GM21390 (cell line): ENCODE measurements around the gene SBF1.
"Not testable (repeated sequence)": the region's sequence is repeated elsewhere in the genome, so short reads cannot be mapped to it uniquely, and the experiment has no call there.

Experiments
- ATAC-seq: cut with Tn5 transposase; IDR thresholded peaks from one replicate; pipeline ENCODE4 v1.9.1; 2021; ENCODE audit not compliant: unreplicated experiment

Gene SBF1, protein sequence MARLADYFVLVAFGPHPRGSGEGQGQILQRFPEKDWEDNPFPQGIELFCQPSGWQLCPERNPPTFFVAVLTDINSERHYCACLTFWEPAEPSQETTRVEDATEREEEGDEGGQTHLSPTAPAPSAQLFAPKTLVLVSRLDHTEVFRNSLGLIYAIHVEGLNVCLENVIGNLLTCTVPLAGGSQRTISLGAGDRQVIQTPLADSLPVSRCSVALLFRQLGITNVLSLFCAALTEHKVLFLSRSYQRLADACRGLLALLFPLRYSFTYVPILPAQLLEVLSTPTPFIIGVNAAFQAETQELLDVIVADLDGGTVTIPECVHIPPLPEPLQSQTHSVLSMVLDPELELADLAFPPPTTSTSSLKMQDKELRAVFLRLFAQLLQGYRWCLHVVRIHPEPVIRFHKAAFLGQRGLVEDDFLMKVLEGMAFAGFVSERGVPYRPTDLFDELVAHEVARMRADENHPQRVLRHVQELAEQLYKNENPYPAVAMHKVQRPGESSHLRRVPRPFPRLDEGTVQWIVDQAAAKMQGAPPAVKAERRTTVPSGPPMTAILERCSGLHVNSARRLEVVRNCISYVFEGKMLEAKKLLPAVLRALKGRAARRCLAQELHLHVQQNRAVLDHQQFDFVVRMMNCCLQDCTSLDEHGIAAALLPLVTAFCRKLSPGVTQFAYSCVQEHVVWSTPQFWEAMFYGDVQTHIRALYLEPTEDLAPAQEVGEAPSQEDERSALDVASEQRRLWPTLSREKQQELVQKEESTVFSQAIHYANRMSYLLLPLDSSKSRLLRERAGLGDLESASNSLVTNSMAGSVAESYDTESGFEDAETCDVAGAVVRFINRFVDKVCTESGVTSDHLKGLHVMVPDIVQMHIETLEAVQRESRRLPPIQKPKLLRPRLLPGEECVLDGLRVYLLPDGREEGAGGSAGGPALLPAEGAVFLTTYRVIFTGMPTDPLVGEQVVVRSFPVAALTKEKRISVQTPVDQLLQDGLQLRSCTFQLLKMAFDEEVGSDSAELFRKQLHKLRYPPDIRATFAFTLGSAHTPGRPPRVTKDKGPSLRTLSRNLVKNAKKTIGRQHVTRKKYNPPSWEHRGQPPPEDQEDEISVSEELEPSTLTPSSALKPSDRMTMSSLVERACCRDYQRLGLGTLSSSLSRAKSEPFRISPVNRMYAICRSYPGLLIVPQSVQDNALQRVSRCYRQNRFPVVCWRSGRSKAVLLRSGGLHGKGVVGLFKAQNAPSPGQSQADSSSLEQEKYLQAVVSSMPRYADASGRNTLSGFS (N-terminal part only)

DNA sequence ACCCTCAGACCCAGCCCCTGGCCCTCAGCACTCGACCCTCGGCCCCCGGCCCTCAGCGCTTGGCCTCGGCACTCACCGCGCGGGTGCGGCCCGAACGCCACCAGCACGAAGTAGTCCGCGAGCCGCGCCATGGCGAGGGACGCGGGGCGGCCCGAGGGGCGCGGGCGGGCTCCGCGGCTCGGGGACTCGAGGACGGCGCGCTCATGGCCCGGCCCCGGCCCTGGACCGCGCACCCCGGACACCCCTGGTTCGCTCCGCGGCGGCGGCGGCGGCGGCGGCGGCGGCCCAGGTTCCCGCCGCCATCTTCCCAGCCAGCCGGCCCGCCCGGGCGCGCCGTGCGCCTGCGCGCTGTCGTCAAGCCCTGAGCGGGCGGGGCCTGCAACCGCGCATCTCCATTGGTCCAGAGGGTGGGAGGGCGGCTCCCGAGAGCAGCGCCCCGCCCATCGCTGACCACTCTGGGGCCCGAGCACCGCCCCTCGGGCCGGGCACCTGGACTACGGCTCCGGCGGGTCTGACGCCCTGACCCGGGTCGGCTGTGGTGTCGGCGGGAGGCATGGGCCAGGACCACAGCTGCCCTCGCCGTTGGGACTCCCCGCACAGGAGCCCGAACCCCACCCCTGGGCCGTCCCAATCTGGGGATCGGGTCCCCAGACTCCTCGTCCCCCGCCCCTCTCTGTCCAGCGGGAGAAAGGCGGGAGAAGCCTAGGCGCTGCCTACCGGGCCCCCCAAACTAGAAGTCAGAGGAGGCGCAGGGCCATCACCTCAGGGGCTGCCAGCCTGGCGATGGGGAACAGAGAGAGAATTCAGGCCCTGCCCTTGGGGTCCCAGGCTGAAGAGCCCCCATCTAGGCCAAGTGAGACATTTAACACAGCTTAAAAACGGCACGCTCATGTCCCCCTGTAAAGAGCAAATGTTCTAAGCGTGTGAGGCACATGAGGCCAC, at the start of gene SBF1:
TSS of gene SBF1 (minus strand) at position 326 of the 942 bp plus-strand sequence. CDS start at position 131, 195 bp downstream.
- ATAC-seq = peak; percentile 52

DNA sequence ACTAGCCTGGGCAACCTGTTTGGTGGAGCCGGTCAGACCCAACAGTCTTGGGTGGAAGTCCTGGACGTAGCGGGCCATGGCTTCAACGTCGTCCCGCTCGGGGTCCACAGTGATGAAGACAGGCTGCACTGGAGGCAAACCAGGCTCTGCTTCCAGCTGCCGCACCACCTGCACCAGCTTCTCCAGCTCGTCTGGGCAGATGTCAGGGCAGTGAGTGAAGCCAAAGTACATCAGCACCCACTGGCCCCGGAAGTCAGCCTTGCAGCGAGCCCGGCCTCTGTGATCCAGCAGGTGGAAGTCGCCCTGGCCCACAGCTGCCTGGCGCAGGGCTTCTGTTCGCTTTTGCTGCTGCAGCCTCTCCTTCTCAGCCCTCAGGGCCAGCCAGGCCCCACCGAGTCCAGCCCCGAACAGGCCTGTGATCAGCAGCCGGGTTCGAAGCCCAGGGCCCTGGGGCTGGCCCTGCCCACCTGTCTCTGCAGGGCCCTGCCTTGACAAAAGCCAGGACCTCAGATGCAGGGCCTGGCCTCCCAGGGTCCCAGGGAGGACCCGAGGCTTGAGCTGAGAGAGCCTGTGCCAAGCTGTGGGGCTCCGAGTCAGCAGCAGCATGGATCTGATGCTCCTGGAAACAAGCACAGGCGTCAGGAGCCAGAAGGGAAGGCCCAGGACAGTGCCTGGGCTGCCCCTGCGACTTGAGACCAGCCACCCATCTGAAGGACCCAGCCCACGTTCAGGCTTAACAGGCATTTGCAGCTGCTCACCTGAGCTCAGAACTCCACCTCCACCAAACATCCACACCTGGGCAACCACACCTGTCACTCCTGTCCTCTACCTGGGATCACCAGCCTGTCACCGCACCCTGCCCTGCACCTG, 49.2 kb upstream of the SBF1 start:
- ATAC-seq = no peak

DNA sequence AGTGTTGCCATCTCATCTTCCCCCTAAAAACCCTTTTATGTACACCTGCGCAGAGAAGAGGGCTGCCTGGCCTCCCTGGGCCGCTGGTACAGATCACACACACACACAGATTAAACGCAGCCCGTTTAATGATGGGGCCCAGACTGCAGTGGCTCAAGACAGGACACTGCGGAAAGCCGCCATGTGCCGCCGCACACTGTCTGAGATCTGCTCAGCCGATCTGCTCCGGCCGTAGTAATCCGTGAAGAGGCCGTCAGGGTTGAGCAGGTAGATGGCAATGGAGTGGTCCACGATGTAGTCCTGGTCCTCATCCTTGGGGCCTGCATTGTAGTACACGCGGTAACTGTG, 48.6 kb upstream of the SBF1 start:
- no peak for ATAC-seq

DNA sequence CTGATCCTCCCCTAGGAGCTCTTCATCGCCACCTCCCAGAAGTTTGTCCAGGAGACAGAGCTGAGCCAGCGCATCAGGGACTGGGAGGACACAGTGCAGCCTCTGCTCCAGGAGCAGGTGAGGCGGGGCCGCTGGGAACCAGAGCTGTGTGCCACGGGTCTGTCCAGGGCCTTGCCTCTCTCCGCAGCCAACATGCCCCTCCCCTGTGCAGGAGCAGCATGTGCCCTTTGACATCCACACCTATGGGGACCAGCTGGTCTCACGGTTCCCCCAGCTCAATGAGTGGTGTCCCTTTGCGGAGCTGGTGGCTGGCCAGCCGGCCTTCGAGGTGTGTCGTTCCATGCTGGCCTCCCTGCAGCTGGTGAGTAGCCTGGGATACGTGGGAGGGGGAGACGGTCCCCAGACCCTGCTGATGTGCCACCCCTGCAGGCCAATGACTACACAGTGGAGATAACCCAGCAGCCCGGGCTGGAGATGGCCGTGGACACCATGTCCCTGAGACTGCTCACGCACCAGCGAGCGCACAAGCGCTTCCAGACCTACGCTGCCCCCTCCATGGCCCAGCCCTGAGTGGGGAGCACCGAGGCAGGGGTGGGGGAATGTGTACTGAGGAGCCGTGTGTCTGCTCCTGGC, 48.1 kb upstream of the SBF1 start:
- ATAC-seq = no peak

DNA sequence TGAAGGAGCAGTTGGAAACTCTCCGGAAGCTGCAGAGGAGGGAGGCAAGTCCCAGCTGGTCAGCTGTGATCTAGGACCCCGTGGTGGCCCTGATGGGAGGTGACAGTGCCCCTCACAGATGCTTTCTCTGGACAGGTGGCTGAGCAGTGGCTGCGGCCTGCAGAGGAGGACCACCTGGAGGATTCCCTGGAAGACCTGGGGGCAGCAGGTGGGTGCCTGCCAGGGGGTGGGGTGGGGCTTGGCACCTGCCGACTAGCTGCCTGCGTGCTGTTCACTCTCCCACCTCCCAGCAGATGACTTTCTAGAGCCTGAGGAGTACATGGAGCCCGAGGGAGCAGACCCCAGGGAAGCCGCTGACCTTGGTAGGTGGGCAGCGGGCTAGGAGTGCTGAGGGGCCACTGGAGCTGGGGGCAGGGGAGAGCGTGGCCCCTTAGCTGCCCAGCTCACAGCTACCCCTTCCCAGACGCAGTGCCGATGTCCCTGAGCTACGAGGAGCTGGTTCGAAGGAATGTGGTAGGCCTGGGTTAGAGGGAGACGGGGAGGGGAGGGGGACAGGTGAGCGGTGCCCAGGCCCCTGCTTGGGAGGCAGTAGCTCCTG, 47.5 kb upstream of the SBF1 start:
- ATAC-seq = no peak

DNA sequence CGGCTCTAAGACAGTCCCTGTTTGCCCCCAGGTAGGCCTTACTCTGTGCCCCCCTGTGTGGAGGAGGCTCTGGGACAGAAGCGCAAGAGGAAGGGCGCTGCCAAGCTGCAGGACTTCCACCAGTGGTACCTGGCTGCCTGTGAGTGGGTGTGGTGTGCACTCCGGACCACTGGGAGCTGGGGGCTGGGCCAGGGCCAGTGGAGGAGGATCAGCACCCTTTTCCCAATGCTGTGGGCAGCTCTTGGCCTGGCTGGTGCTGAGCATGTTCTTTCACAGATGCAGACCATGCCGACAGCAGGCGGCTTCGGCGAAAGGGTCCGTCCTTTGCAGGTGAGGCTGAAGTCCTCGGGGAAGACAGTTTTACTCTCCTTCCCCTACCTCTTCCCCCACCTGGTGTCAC, 46.9 kb upstream of the SBF1 start:
- no peak for ATAC-seq

DNA sequence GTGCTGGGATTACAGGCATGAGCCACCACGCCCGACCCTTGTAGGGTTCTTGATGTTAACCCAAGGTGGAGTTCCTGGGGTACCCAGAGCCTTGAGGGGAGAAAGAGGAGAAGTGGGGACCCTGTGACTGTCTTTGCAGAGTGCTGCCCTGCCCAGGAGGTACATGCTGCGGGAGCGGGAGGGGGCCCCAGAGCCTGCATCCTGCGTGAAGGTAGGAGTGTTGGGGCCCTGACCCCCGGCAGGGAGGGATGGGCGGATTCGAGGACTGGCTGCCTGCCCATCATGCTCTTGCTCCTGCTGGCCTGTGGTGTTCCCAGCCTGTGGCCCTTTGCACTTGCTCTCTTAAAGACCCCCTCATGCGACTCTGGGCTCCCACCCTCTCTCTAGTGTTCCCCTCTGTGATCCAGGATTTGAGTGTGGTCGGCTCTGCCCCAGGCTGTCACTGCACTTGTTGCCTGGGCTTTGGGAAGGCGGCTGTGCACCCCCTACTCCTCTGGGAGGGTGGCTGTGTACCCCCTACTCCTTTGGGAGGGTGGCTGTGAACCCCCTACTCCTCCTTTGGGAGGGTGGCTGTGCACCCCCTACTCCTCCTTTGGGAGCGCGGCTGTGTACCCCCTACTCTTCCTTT, 46.1 kb upstream of the SBF1 start:
- ATAC-seq = no peak

DNA sequence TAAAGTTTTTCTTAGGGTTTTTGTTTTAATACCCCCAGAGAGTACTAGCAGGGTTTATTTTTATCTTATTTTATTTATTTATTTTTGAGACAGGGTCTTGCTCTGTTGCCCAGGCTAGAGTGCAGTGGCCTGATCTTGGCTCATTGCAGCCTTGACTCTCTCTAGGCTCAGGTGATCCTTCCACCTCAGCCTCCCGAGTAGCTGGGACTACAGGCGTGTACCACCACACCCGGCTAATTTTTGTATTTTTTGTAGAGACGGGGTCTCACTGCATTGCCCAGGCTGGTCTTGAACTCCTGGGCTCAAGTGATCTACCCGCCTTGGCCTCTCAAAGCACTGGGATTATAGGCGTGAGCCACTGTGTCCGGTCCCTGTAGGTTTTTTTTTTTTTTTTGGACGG, 45.3 kb upstream of the SBF1 start:
- ATAC-seq = not testable (repeated sequence)

DNA sequence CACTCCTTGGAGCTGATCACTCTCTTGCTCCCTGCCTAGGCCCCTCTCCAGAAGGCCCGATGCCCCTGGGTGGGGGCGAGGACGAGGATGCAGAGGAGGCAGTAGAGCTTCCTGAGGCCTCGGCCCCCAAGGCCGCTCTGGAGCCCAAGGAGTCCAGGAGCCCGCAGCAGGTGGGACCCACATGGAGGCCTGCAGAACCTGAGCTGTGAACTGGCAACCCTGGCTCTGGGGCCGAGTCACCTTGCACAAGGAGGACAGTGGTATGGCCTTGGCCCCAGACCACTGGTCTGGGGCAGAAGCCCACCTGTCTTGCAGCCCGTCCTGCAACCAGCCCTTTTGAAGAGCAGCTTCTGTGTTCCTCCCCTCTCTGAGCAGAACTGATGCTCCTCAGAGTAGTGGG, 44.3 kb upstream of the SBF1 start:
- no peak for ATAC-seq

DNA sequence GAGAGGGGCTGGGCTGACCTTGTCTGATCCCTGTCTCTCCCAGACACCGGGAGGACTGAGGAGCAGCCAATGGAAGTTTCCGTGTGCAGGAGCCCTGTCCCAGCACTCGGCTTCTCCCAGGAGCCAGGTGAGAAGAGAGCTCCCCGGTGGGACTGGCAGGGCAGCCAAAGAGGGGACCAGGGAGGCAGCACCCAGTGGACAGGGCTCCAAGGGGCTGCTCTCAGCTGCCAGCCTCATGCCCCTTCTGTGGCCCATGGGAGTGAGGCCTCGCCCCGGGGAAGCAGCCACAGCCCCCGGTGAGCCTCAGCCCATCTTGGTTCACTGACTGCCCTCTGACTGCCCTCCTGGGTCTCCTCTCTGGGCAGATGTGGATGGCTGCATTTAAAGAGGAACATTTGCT, 43.8 kb upstream of the SBF1 start:
- ATAC-seq = no peak

DNA sequence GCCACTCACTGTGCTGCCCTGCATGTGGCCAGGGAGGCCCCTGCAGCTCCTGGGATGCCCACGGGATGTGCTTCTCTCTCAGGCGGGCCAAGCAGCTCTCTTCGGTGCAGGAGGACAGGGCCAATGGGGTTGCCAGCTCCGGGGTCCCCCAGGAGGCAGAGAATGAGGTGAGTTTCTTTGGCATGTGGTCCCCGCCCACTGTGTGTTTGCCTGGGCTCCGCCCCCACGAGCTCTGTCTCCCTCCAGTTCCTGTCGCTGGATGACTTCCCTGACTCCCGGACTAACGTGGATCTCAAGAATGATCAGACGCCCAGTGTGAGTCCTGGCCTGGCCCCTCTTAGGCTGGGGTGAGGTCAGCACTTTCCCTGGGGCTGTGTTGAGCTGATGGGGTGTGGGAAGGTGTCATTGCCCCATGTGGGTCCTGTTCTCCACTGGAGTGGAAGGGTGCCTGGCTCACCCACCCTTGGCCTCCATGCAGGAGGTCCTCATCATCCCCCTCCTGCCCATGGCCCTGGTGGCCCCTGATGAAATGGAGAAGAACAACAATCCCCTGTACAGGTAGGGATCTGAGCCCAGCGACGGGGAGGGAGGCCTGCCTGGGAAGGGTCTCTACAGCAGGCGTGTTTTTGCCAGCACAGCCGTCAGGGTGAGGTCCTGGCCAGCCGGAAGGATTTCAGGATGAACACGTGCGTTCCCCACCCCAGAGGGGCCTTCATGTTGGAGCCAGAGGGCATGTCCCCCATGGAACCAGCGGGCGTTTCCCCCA, 42.8 kb upstream of the SBF1 start:
- no peak for ATAC-seq

DNA sequence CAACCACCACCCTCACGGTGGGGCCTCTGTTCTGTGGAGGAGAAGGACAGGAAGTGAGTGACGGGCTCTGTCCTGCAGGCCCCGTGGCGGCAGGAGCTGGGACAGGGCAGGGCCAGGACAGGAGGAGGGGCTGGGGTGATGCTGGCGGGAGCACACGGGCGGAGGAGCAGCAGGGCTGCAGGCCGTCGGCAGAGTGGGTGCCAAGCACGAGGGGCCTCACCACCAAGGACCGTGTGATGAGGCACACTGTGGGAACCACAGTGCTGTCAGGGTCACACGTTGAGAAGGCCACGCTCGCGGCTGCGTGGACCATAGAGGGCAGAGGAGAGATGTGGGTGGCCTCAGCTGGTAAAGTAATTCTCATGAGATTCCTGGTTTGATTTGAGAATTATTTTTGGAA, 42.1 kb upstream of the SBF1 start:
- ATAC-seq = no peak

DNA sequence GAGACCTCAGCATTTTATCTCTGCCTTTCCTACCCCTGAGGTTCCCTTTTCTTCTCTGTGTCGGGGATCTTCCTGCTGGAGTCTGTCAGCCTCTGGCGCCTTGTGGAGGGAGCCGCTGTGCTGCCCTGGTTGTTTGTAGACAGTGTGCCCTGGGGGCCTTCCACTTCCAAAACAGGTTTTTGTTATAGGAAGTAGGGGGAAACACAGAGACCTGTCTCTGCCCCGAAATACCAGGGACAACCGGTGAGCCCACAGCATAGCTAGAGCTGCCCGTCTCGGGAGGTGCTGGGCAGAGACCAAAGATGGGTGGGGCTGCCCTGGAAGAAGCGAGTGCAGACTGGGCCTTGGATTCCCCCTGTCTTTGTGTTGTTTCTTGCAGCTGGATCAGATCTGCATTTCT, 41.2 kb upstream of the SBF1 start:
- ATAC-seq = no peak

DNA sequence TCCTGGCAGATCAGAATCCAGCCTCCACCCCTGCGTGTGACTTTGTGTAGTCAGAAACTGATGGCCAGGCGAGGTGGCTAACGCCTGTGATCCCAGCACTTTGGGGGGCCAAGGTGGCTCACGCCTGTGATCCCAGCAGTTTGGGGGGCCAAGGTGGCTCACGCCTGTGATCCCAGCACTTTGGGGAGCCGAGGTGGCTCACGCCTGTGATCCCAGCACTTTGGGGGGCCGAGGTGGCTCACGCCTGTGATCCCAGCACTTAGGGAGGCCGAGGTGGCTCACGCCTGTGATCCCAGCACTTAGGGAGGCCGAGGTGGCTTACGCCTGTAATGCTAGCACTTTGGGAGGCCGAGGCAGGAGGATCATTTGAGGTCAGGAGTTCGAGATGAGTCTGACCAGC, 38.3 kb upstream of the SBF1 start:
- ATAC-seq = no peak

DNA sequence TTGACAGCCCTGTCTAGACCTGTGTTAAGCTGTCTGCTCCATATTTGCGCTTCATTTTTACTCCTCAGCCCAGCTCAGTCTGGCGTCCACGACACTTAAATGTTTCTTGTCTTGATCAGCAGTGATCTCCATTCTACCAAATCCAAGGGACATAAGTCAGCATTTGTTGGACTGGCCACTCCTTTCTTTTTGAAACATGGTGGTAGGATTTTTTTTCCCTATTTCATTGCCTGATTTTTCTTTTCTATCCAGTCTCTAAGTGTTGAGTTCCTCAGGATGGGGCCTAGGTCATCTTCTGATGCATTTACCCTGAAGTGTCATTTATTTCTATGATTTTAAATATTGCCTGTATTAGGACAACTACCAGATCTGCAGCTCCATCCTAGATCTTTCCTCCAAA, 34.1 kb upstream of the SBF1 start:
- ATAC-seq = no peak

DNA sequence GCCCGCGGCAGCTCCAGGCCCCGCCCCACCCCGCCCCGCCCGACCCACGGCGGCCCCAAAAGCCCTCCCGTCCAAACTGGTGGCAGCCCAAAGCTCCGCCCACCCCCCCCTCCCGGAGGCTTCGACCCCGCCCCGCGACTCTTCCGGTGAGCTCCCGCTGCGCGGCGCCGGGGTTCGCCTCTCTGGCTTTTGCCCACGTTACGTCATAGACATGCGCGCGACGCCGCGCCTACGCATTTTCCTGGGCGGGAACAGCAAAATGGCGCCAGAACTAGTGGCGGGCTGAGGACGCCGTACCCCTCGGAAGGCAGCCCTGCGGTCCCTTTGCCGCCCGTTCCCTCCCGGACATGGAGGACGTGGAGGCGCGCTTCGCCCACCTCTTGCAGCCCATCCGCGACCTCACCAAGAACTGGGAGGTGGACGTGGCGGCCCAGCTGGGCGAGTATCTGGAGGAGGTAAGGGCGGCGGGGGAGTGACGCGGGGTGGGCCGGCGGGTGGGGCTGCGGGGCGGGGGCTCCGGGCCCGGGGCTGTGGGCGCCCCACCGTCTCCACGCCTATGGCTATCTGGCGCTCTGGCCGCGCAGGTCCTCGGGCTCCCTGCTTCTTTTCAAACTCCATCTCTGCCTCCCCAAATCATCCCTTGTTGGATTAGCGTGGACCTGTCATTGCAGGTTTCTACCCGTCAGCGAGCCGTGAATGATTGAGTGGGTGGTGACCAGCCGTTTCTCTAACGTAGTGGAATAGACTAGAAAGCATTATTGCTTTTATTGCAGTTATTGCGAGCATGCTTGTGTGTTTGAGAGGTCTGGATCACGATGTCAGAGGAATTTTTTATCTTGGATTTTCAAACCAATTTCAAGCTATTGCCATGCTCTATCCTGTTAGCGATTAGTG, 33.4 kb upstream of the SBF1 start, which contains the start of gene NCAPH2:
TSS of gene NCAPH2 (plus strand) at position 234 of the 894 bp plus-strand sequence. CDS start at position 348, 114 bp downstream.
- peak; percentile 61 for ATAC-seq
